HG02938 (cell line): ENCODE results near the gene ADH1B.
"Not testable (repeated sequence)": the region's sequence is repeated elsewhere in the genome, so short reads cannot be mapped to it uniquely, and the experiment has no call there.

ENCODE experiments used
- ATAC-seq: cut with Tn5 transposase; IDR thresholded peaks from one replicate; pipeline ENCODE4 v1.9.1; 2021; ENCODE audit warnings: mild to moderate bottlenecking, moderate library complexity; ENCODE audit not compliant: unreplicated experiment

Gene ADH1B

GRCh38 chr4:99324979-99325378, 3.8 kb upstream of the ADH1B start:
- no peak for ATAC-seq

GRCh38 chr4:99324361-99324760, 3.2 kb upstream of the ADH1B start:
- ATAC-seq, result no peak

- ATAC-seq, result no peak
These were observed 2.6 kb upstream of the ADH1B start for GRCh38 chr4:99323756-99324155.

GRCh38 chr4:99317811-99318210, 3.4 kb downstream of the ADH1B start:
- not testable (repeated sequence) for ATAC-seq

- no peak for ATAC-seq
These were observed 3.8 kb downstream of the ADH1B start for GRCh38 chr4:99317354-99317753.

- ATAC-seq, result no peak
These were observed 5.4 kb downstream of the ADH1B start for GRCh38 chr4:99315839-99316238.

GRCh38 chr4:99314211-99314610, 7.0 kb downstream of the ADH1B start:
- no peak for ATAC-seq

GRCh38 chr4:99310389-99310788, 10.8 kb downstream of the ADH1B start:
- ATAC-seq, result no peak

- ATAC-seq, result no peak
These were observed 15.4 kb downstream of the ADH1B start for GRCh38 chr4:99305638-99306400.

- ATAC-seq, result no peak
These were observed 19.6 kb downstream of the ADH1B start for GRCh38 chr4:99301376-99302164.

GRCh38 chr4:99300934-99301333, 20.3 kb downstream of the ADH1B start:
- no peak for ATAC-seq

GRCh38 chr4:99293357-99293756, 27.8 kb downstream of the ADH1B start:
- no peak for ATAC-seq

- ATAC-seq, result no peak
These were observed 30.1 kb downstream of the ADH1B start, which contains the start of gene ADH1A for GRCh38 chr4:99290848-99291786. Gene ADH1A (minus strand): TSS chr4:99290985. CDS start chr4:99290914, 71 bp downstream.

- ATAC-seq, result no peak
These were observed 35.8 kb downstream of the ADH1B start for GRCh38 chr4:99285387-99285786.

GRCh38 chr4:99282731-99283130, 38.5 kb downstream of the ADH1B start:
- no peak for ATAC-seq

GRCh38 chr4:99281261-99281660, 39.9 kb downstream of the ADH1B start:
- no peak for ATAC-seq

- ATAC-seq, result no peak
These were observed 44.8 kb downstream of the ADH1B start for GRCh38 chr4:99276417-99276816.

GRCh38 chr4:99275885-99276284, 45.3 kb downstream of the ADH1B start:
- ATAC-seq, result no peak

- no peak for ATAC-seq
These were observed 46.2 kb downstream of the ADH1B start for GRCh38 chr4:99275050-99275449.

GRCh38 chr4:99273704-99274103, 47.5 kb downstream of the ADH1B start:
- no peak for ATAC-seq

GRCh38 chr4:99264927-99265326, 56.3 kb downstream of the ADH1B start:
- ATAC-seq, result no peak
